Loucy (cell line): ENCODE measurements around the gene ADD1.
A peak's percentile ranks its signal among the peaks of the same experiment; 100 is the strongest.

Experiments
- H2AFZ ChIP-seq: fragments of 200-600 bp; sonication (generic); 2 replicates; pipeline ENCODE4 v1.6.0; 2016; ENCODE audit warnings: antibody characterized with exemption, mild to moderate bottlenecking, low read length, moderate library complexity
- H3F3A ChIP-seq: fragments of 200-600 bp; 2 replicates; pipeline ENCODE4 v1.6.0; 2016; ENCODE audit warnings: antibody characterized with exemption, low read depth, mild to moderate bottlenecking
- H3K27me3 ChIP-seq: fragments of 200-600 bp; sonication (generic); 2 replicates; pipeline ENCODE4 v1.6.1; 2014; ENCODE audit warnings: low read length, mild to moderate bottlenecking; ENCODE audit not compliant: insufficient read depth, poor library complexity, severe bottlenecking
- H3K36me3 ChIP-seq: fragments of 200-600 bp; sonication (generic); 2 replicates; pipeline ENCODE4 v1.6.1; 2016; ENCODE audit warnings: low read length; ENCODE audit not compliant: insufficient read depth
- H3K4me1 ChIP-seq: fragments of 200-600 bp; sonication (generic); 2 replicates; pipeline ENCODE4 v1.5.1; 2014; ENCODE audit warnings: low read length, mild to moderate bottlenecking; ENCODE audit not compliant: insufficient read depth, poor library complexity, severe bottlenecking
- H3K4me2 ChIP-seq: fragments of 200-600 bp; sonication (generic); 2 replicates; pipeline ENCODE4 v1.6.0; 2014; ENCODE audit warnings: antibody characterized with exemption, low read length, low read depth, mild to moderate bottlenecking; ENCODE audit not compliant: poor library complexity, severe bottlenecking
- H3K4me3 ChIP-seq: fragments of 200-600 bp; sonication (generic); 2 replicates; pipeline ENCODE4 v1.5.1; 2014; ENCODE audit warnings: low read length, mild to moderate bottlenecking, mixed read lengths; ENCODE audit not compliant: poor library complexity, severe bottlenecking
- H3K79me2 ChIP-seq: fragments of 200-600 bp; sonication (generic); 2 replicates; pipeline ENCODE4 v1.6.1; 2014; ENCODE audit warnings: low read length; ENCODE audit not compliant: insufficient read depth
- H3K9ac ChIP-seq: fragments of 200-600 bp; sonication (generic); 2 replicates; pipeline ENCODE4 v1.6.0; 2014; ENCODE audit warnings: mild to moderate bottlenecking, low read depth, low read length, moderate library complexity; ENCODE audit not compliant: poor library complexity, severe bottlenecking
- H3K9me2 ChIP-seq: fragments of 200-600 bp; sonication (generic); replicated peaks from 2 replicates; pipeline ENCODE4 v1.6.1; 2016; ENCODE audit warnings: low read depth, low read length, mixed read lengths
- H3K9me3 ChIP-seq: fragments of 200-600 bp; sonication (generic); 2 replicates; pipeline ENCODE4 v1.6.1; 2014; ENCODE audit warnings: mild to moderate bottlenecking, antibody characterized with exemption, low read length, low read depth; ENCODE audit not compliant: insufficient read depth
- H4K20me1 ChIP-seq: fragments of 200-600 bp; sonication (generic); 2 replicates; pipeline ENCODE4 v1.6.0; 2014; ENCODE audit warnings: antibody characterized with exemption, low read length, mild to moderate bottlenecking; ENCODE audit not compliant: insufficient read depth, poor library complexity, severe bottlenecking
- CTCF ChIP-seq: fragments of 200-600 bp; sonication (generic); conservative IDR thresholded peaks from 2 replicates; pipeline ENCODE4 v1.5.1; 2014; ENCODE audit warnings: mild to moderate bottlenecking, antibody characterized with exemption, low read length
- EZH2phosphoT487 ChIP-seq: fragments of 200-600 bp; IDR thresholded peaks from 2 replicates; pipeline ENCODE4 v1.6.1; 2018; ENCODE audit warnings: antibody characterized with exemption, mild to moderate bottlenecking, moderate library complexity, borderline replicate concordance

The ADD1 gene

GRCh38 chr4:2818351-2818939 lies 25.2 kb upstream of the ADD1 start:
- H3K4me3 ChIP-seq: peak overlapping the region; percentile 84

GRCh38 chr4:2819244-2820215 lies 24.1 kb upstream of the ADD1 start:
- peak overlapping the region; percentile 84 for H3K4me3 ChIP-seq

More at GRCh38 chr4:2818351-2818939, 25.2 kb upstream of the ADD1 start:
- peaks cover 82% of the 10 kb centered on the region for H3K79me2 ChIP-seq
- H3K36me3 ChIP-seq: peaks cover 16% of the 10 kb centered on the region; the same call in 1 of the 2 replicates
- no peaks in the 10 kb centered on the region for H3K9me2 ChIP-seq
- peak overlapping the region; percentile 86 for H3K9ac ChIP-seq
- H3K9me3 ChIP-seq: no peaks in the 10 kb centered on the region
- H3F3A ChIP-seq: peaks cover 4% of the 10 kb centered on the region; the same call in 1 of the 2 replicates
- peak overlapping the region; percentile 77 for H3K4me2 ChIP-seq
- TF ChIP-seq CTCF: no peak
- TF ChIP-seq EZH2phosphoT487: no peak
- H3K27me3 ChIP-seq: no peaks in the 10 kb centered on the region
- peaks cover 62% of the 10 kb centered on the region for H3K4me1 ChIP-seq
- H2AFZ ChIP-seq: no peak overlapping the region
- peaks cover 67% of the 10 kb centered on the region for H4K20me1 ChIP-seq

More at GRCh38 chr4:2819244-2820215, 24.1 kb upstream of the ADD1 start:
- Histone ChIP-seq H4K20me1 (peaks cover 60% of the 10 kb centered on the region), H3K4me2 (peak overlapping the region; percentile 77), H3K36me3 (peaks cover 26% of the 10 kb centered on the region; the same call in 1 of the 2 replicates), H3K27me3 (no peaks in the 10 kb centered on the region), H3F3A (peaks cover 4% of the 10 kb centered on the region; the same call in 1 of the 2 replicates), H3K9me2 (no peaks in the 10 kb centered on the region), H3K79me2 (peaks cover 71% of the 10 kb centered on the region), H3K9ac (peak overlapping the region; percentile 86), H3K9me3 (no peaks in the 10 kb centered on the region), H3K4me1 (peaks cover 52% of the 10 kb centered on the region), H2AFZ (no peak overlapping the region)
- TF ChIP-seq EZH2phosphoT487: no peak
- TF ChIP-seq CTCF: no peak
